SKM-1 (cell line): ENCODE data around the gene STRADB.
"Not testable (repeated sequence)": the region's sequence is repeated elsewhere in the genome, so short reads cannot be mapped to it uniquely, and the experiment has no call there.

Experiments used
- DNase-seq: peaks from one replicate; lab custom pipeline; 2025; ENCODE audit not compliant: unreplicated experiment; lab: John Stamatoyannopoulos, UW

STRADB gene

GRCh38 chr2:201451292-201452057, at the start of gene STRADB, which contains the start of gene TRAK2:
Gene STRADB, plus strand, starts transcription at chr2:201451740. Its CDS starts 3,101 bp downstream, at chr2:201454841.
Gene TRAK2, minus strand, starts transcription at chr2:201451458. Its CDS starts 30,951 bp downstream, at chr2:201420507.
- DNase-seq: peak; percentile 87

GRCh38 chr2:201401815-201402214, 49.7 kb upstream of the STRADB start:
- DNase-seq: no peak

GRCh38 chr2:201402651-201403562, 48.6 kb upstream of the STRADB start:
- no peak for DNase-seq

- no peak for DNase-seq
These were observed 47.7 kb upstream of the STRADB start for GRCh38 chr2:201403880-201404279.

GRCh38 chr2:201404699-201405280, 46.8 kb upstream of the STRADB start:
- no peak for DNase-seq

GRCh38 chr2:201406077-201406662, 45.4 kb upstream of the STRADB start:
- no peak for DNase-seq

GRCh38 chr2:201407265-201407664, 44.3 kb upstream of the STRADB start:
- DNase-seq: no peak

- no peak for DNase-seq
These were observed 42.6 kb upstream of the STRADB start for GRCh38 chr2:201408931-201409330.

- no peak for DNase-seq
These were observed 40.1 kb upstream of the STRADB start for GRCh38 chr2:201411421-201411820.

GRCh38 chr2:201413143-201413542, 38.4 kb upstream of the STRADB start:
- no peak for DNase-seq

- DNase-seq: no peak
These were observed 38.0 kb upstream of the STRADB start for GRCh38 chr2:201413552-201413951.

- DNase-seq: no peak
These were observed 37.2 kb upstream of the STRADB start for GRCh38 chr2:201414099-201415023.

- DNase-seq: no peak
These were observed 36.4 kb upstream of the STRADB start for GRCh38 chr2:201415149-201415548.

GRCh38 chr2:201419057-201419635, 32.4 kb upstream of the STRADB start:
- DNase-seq: no peak

GRCh38 chr2:201419986-201420385, 31.6 kb upstream of the STRADB start:
- no peak for DNase-seq

GRCh38 chr2:201420442-201421113, 31.0 kb upstream of the STRADB start:
- DNase-seq: no peak

- no peak for DNase-seq
These were observed 25.6 kb upstream of the STRADB start for GRCh38 chr2:201425952-201426351.

- not testable (repeated sequence) for DNase-seq
These were observed 23.2 kb upstream of the STRADB start for GRCh38 chr2:201428366-201428765.

GRCh38 chr2:201429835-201430234, 21.7 kb upstream of the STRADB start:
- not testable (repeated sequence) for DNase-seq
